OCI-M1 (cell line): ENCODE results near the gene PANX3.
"Not testable (repeated sequence)": the region's sequence is repeated elsewhere in the genome, so short reads cannot be mapped to it uniquely, and the experiment has no call there.

ENCODE experiments used
- DNase-seq: peaks from one replicate; lab custom pipeline; 2025; lab: John Stamatoyannopoulos, UW

Gene PANX3, protein sequence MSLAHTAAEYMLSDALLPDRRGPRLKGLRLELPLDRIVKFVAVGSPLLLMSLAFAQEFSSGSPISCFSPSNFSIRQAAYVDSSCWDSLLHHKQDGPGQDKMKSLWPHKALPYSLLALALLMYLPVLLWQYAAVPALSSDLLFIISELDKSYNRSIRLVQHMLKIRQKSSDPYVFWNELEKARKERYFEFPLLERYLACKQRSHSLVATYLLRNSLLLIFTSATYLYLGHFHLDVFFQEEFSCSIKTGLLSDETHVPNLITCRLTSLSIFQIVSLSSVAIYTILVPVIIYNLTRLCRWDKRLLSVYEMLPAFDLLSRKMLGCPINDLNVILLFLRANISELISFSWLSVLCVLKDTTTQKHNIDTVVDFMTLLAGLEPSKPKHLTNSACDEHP

GRCh38 chr11:124611064-124611463 lies at the start of gene PANX3:
PANX3 (plus strand) TSS chr11:124611428; CDS start chr11:124611557, 129 bp downstream.
- DNase-seq: no peak

DNA sequence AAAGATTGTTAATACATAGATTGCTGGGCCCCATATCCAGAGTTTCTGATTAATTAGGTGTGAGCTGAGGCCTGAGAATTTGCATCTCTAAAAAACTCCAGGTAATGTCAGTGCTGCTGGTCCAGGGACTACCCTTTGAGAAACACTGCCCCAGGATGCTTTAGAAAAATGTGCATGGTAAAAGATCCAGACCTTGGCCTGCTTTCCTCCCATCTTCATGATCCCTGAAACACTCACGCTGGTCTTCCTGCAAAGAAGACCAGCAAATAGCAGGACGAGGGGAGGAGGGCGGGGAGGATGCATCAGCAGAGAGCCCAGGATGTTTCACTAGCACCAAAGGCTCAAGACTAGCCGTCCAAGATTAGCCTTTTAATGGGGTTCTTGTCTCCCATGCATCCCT lies 41.5 kb upstream of the PANX3 start, which contains the start of gene OR8A1:
Gene OR8A1, plus strand, starts transcription at position 301 of the 400 bp plus-strand sequence. CDS start 123 bp downstream, outside the sequence.
- no peak for DNase-seq

- no peak for DNase-seq
These were observed 41.1 kb upstream of the PANX3 start for GRCh38 chr11:124570160-124570559.

GRCh38 chr11:124577716-124578427 lies 33.4 kb upstream of the PANX3 start:
- DNase-seq: no peak

GRCh38 chr11:124578761-124579160 lies 32.5 kb upstream of the PANX3 start:
- DNase-seq: no peak

DNA sequence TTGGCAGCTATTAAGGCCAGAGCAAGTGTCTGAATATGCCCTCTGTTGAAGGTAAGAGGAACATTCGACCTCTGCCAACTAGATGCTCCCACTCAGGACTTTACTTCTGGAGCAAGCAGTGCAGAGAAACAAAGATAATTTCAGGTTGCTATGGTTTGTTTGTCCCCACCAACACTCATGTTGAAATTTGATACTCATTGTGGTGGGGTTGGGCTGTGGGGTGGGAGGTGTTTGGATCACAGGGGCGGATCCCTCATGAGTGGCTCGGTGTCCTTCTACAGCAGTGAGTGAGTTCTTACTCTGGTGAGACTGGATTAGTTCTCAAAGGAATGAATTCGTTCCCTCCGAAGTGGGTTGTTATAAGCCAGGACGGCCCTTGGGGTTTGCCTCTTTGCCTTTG lies 29.4 kb upstream of the PANX3 start:
- DNase-seq: peak; percentile 72

DNA sequence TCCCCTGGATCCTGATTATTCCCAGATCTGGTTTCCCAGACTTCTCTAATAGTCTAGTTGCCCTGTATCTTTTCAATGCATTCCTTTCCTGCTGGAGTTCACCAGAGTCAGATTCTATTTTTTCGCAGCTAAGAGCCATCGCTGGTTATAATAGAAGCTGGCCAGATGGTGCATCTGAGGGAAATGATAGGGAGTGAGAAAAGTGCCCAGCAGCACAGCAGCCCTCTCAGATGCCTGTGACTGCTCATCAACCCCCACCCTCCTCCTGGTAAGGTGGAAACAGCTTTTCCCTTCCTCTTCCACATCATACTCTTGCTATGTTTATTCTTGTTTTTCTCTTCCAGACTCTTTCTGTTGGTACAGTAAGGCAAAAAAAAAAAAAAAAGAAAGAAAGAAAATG lies 28.7 kb upstream of the PANX3 start:
- DNase-seq: no peak

GRCh38 chr11:124583781-124584180 lies 27.4 kb upstream of the PANX3 start:
- DNase-seq: no peak

DNA sequence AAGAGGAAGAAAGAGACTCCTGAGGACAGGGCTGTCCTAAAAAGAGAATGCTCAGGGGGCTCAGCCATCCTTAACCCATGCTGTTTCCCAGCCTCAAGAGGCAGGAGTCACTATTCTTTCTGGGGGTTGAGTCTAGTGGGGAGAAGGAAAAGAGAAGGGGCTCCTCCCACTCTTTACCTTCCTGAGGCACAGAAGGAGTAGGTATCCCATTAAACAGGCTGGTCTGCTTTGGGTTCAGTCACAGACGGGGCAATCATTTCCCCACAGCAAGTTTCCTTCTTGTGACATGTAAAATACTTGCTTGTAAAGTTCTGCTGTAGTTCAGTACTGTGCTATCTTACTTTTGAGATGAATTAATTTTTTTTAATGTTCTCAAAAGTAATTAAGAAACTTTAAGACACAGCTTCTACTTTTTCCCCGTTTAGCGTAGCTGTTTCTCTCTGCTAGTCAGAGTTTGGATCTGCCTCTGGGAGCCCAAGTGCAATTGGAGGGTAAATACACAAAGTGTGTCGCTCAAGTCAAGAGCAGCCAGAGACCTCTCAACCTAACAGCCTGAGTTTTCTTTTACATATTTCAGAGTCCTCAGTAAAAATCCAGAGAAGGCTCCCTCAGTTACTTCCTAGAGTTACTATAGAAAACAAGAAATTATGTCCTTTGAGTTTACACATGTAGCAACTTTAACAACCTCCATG lies 26.4 kb upstream of the PANX3 start:
- no peak for DNase-seq

GRCh38 chr11:124586238-124586860 lies 24.9 kb upstream of the PANX3 start:
- DNase-seq: peak; percentile 95

DNA sequence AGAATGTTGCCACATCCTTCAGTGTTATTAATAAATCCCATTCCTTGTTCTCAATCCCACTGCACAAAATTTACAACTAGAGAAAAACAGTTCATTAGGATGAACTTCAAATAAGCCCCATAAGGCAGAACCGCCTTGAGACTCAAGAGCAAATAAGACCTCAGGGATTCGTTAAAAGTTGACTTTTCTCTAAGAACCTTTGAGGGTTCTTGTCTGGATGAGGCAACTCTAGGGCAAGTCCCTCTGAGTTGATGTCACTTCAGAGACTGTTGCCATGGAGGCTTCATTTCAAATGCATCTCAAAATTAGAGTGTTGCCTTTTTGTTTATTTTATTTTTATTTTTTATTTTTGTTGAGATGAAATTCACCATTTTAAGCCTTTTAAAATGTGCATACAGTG lies 19.8 kb upstream of the PANX3 start:
- peak; percentile 28 for DNase-seq

GRCh38 chr11:124592627-124593026 lies 18.6 kb upstream of the PANX3 start:
- no peak for DNase-seq

GRCh38 chr11:124595302-124595701 lies 15.9 kb upstream of the PANX3 start:
- no peak for DNase-seq

DNA sequence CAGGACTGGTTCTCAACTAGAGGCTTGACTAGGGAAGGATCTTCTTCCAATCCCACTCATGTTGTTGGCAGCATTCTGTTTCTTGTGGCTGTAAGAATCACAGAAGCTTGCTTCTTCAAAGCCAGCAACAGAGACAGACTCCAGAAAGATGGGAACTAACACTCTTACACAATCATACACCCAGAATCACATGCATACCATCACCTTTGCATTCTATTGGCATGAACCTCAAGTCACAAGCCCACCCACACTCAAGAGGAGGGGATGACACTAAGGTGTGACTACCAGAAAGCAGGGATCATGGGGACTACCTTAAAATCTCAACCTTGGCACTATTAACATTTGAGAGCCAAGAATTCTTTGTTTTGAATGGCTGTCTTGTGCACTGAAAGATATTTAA lies 13.6 kb upstream of the PANX3 start:
- no peak for DNase-seq

- DNase-seq: no peak
These were observed 10.5 kb upstream of the PANX3 start for GRCh38 chr11:124600621-124601320.

DNA sequence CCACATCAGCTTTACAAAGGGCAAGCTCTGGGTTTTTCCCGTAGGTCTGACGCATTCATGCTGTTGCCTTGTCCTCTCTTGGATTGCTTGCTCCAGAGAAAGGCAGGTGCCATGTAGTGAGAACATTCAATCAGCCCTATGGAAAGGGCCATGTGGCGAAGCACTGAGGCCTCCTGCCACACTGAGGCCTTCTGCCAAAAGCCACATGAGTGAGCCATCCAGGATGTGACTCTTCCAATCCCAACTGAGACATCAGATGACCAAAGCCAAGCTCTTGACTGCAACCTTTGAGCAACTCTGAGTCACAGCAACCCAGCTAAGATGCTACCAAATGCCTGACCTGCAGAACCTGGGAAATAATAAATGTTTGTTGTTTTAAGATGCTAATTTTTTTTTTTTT lies 9.0 kb upstream of the PANX3 start:
- DNase-seq: no peak

DNA sequence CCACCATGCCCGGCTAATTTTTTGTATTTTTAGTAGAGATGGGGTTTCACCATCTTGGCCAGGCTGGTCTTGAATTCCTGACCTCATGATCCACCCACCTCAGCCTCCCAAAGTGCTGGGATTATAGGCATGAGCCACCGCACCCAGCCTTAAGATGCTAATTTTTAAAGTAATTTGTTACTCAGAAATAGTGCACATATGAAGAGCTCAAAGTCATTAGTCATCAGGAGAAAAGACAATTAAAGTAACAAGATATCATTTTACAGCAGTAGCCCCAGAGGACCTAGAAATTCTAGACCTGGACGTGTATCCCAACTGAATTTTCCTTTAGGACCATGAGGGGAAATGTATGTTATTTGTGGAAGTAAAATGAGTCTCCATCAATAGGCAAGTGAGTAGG lies 8.5 kb upstream of the PANX3 start:
- DNase-seq: not testable (repeated sequence)

DNA sequence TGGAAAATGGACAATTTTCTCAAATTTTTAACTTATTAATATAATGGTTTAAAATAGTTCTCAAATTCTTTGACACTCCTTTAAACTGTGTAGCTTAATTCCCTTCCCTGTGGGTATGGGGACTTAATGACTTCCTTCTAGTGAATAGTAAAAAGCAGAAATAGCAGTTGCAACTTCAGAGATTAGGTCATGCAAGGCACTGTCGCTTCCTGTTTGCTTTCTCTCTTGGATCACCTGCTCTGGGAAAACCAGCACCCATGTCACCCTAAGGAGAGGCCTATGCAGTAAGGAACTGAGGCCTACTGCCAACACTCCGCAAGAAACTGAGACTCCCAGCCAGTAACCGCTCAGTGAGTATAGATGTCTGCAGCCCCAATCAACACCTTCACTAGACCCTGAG lies 5.5 kb upstream of the PANX3 start:
- DNase-seq: peak; percentile 72

GRCh38 chr11:124608147-124608546 lies 3.1 kb upstream of the PANX3 start:
- DNase-seq: peak; percentile 90

GRCh38 chr11:124610295-124610694 lies 933 bp upstream of the PANX3 start:
- DNase-seq: no peak

DNA sequence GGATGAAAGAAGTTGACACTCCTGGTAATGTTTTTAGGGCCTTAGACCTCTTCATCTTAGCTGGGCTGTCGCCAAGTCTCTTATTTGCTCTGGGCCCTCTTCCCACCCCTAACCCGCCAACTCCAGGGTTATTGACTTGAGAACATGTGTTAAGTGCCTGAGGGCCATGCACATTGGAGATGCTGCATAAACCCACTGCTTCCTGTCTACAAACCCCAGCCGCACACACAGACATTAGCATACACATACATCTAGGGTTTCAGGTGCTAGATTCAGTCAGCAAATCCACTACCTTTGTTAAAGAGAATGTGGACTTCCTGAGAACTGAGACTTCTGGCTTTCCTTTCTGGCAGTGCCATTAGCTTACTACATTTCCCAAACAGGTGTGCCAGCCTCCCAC lies 817 bp downstream of the PANX3 start:
- no peak for DNase-seq
